Keratinocyte (primary cell): ENCODE results near the gene KIF13A.

ENCODE experiments used
- EZH2 ChIP-seq: IDR thresholded peaks from one replicate; pipeline ENCODE4 v1.6.1; 2012; ENCODE audit warnings: inconsistent platforms, mild to moderate bottlenecking, low read length, moderate library complexity
- TF ChIP-seq, protein P1 (sequence below), 3 experiments: IDR thresholded peaks in 1 of 3; conservative IDR thresholded peaks in 1 of 3; optimal IDR thresholded peaks in 1 of 3; 2 replicates in 2 of 3; 3 replicates in 1 of 3; pipeline versions ENCODE3 to v1.5.1; 2011; ENCODE audit warnings: low read length in 3 of 3, mild to moderate bottlenecking in 3 of 3, moderate library complexity in 2 of 3, control low read depth in 1 of 3, inconsistent platforms in 1 of 3; ENCODE audit not compliant: insufficient read depth in 2 of 3; ENCODE audit errors: extremely low read depth in 1 of 3

DNA sequence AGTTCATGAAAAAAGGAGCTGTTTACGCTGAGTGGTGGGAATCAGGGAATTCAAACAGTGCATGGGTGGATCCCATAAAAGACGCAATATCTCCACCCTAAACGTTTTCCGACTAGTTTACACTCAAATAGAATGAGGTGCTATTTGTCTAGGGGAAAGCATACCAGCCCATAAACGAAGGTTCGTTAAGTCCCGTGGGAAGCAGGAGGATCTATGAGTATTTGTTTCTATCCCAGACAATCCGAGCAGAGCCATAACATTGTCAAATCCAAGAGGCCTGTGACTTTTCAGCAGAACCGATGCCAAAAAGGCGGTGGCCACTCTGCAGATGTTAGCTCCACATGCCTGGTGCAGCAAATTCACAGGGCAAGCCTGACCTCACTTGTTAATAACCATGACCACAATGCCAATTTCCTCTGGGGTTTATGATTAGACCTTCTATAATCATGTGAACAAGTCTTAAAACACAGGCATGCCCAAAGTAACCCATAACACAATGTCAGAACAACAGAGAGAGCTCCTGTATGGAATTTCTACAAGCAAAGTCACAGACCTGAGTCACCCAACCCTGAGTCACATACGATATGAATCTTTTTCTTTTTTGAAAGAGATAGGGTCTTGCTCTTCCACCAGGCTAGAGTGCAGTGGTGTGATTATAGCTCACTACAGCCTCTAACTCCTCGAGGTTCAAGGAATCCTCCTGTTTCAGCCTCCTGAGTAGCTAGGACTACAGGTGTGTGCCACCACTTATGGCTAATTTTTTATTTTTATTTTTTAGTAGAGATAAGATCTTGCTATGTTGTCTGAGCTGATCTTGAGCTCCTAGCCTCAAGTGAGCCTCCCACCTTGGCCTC, 123.3 kb downstream of the KIF13A start:
- TF ChIP-seq, protein P1, sequence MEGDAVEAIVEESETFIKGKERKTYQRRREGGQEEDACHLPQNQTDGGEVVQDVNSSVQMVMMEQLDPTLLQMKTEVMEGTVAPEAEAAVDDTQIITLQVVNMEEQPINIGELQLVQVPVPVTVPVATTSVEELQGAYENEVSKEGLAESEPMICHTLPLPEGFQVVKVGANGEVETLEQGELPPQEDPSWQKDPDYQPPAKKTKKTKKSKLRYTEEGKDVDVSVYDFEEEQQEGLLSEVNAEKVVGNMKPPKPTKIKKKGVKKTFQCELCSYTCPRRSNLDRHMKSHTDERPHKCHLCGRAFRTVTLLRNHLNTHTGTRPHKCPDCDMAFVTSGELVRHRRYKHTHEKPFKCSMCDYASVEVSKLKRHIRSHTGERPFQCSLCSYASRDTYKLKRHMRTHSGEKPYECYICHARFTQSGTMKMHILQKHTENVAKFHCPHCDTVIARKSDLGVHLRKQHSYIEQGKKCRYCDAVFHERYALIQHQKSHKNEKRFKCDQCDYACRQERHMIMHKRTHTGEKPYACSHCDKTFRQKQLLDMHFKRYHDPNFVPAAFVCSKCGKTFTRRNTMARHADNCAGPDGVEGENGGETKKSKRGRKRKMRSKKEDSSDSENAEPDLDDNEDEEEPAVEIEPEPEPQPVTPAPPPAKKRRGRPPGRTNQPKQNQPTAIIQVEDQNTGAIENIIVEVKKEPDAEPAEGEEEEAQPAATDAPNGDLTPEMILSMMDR (optimal IDR thresholded peaks at IDR 0.05 in 1 of 3, IDR thresholded peaks at IDR 0.05 in 1 of 3, conservative IDR thresholded peaks at IDR 0.05 in 1 of 3; ENCODE audit: extremely low read depth in 1 of 3, insufficient read depth in 2 of 3, low read length in 3 of 3): no peak
- TF ChIP-seq EZH2: no peak
